ENCODE results near the gene WDR72. TPM values are rescaled to one million over a fixed set of nuclear protein-coding genes. Genes with fewer than 3 reads are reported as not detected.

WDR72 gene
- total and polyA plus RNA-seq, 2 of the 4 experiments (the other 2 are of a cell fraction): not detected

GRCh38 chr15:53747501-53748068 lies 11.9 kb downstream of the WDR72 start:
- intact Hi-C loops (cut with micrococcal nuclease) (no loop called here), in situ Hi-C loops (cut with MboI; ENCODE audit: low sequenced_read_pairs) (no loop called here), dilution Hi-C loops (cut with HindIII; ENCODE audit: low sequenced_read_pairs, unreplicated experiment) (no loop called here)
- H2AFZ ChIP-seq (replicated peaks; ENCODE audit: low read length, poor library complexity): no peak overlapping the region
- H3K14ac ChIP-seq (replicated peaks; ENCODE audit: low read depth, low read length): no peak overlapping the region
- H3K27ac ChIP-seq (ENCODE audit: insufficient read depth, low read length): no peak overlapping the region
- no peak overlapping the region for H3K4me3 ChIP-seq (ENCODE audit: insufficient read depth, low read depth, low read length)
- no peak overlapping the region for H2BK120ac ChIP-seq (ENCODE audit: low read depth, low read length)
- no peak overlapping the region for H3K18ac ChIP-seq (ENCODE audit: low read depth, low read length)
- H3K79me1 ChIP-seq (ENCODE audit: low read depth in 1 of 2, low read length in 2 of 2): no peaks in the 10 kb centered on the region
- no peak overlapping the region for H2AK5ac ChIP-seq (ENCODE audit: low read depth, low read length)
- TF ChIP-seq NFE2L2 (IDR thresholded peaks at IDR 0.05; ENCODE audit: low read depth, low read length) (no peak), POLR2A (IDR thresholded peaks at IDR 0.05; ENCODE audit: low read depth, low read length) (no peak), FOS (IDR thresholded peaks at IDR 0.05; ENCODE audit: low read depth, low read length) (no peak), ELK1 (IDR thresholded peaks at IDR 0.05; ENCODE audit: borderline replicate concordance, low read depth, low read length) (no peak), SMC3 (IDR thresholded peaks at IDR 0.05; ENCODE audit: low read depth, low read length) (no peak), RAD21 (IDR thresholded peaks at IDR 0.05; ENCODE audit: low read length) (no peak), MXI1 (IDR thresholded peaks at IDR 0.05; ENCODE audit: borderline replicate concordance, low read depth, low read length) (no peak), MAZ (IDR thresholded peaks at IDR 0.05; ENCODE audit: borderline replicate concordance, low read depth, low read length) (no peak), MAFK (IDR thresholded peaks at IDR 0.05; ENCODE audit: low read depth, low read length) (no peak)
- no peaks in the 10 kb centered on the region for H4K20me1 ChIP-seq (ENCODE audit: insufficient read depth, low read length)
- no peak overlapping the region for H2AK9ac ChIP-seq (replicated peaks; ENCODE audit: low read depth, low read length, poor library complexity)
- H4K91ac ChIP-seq (ENCODE audit: insufficient read depth, low read depth, low read length): no peak overlapping the region
- H3K9ac ChIP-seq (ENCODE audit: low read depth, low read length): no peak overlapping the region
- H2BK20ac ChIP-seq (ENCODE audit: low read depth, low read length): no peak overlapping the region
- H3K4me1 ChIP-seq (ENCODE audit: control insufficient read depth, insufficient read depth, low read length): no peaks in the 10 kb centered on the region
- DNase-seq (no peak), ATAC-seq (ENCODE audit: low read depth) (no peak)
- H3K9me1 ChIP-seq (ENCODE audit: insufficient read depth, low read length): no peaks in the 10 kb centered on the region
- no peak overlapping the region for H3K4me2 ChIP-seq (ENCODE audit: low read depth, low read length)
- H3K9me3 ChIP-seq (ENCODE audit: control insufficient read depth, insufficient read depth, low read length): peaks cover 2% of the 10 kb centered on the region; the same call in 1 of the 2 replicates
- H2BK15ac ChIP-seq (ENCODE audit: low read depth, low read length): no peak overlapping the region
- ChIA-PET CTCF (interaction anchor here (0.6 to 0.8 kb wide), 2 partner anchors 35 to 927 kb away, joined by 3 to 10 read pairs; no protein-coding TSS in a partner anchor), POLR2A (ENCODE audit: unreplicated experiment) (no interaction called here)
- no peaks in the 10 kb centered on the region for H3K36me3 ChIP-seq (ENCODE audit: control insufficient read depth, insufficient read depth, low read length)
- no peak overlapping the region for H4K8ac ChIP-seq (ENCODE audit: low read depth in 2 of 2, low read length in 2 of 2)
- no peak overlapping the region for H3K56ac ChIP-seq (ENCODE audit: extremely low read depth, insufficient read depth, low read length)
- no peak overlapping the region for H3K4ac ChIP-seq (ENCODE audit: low read depth, low read length)
- H2BK5ac ChIP-seq (ENCODE audit: low read depth, low read length, poor library complexity, severe bottlenecking): no peak overlapping the region
- H4K5ac ChIP-seq (ENCODE audit: low read depth, low read length): no peak overlapping the region
- no CpG with 5 or more reads among the region's 1 CpG for WGBS, 2 experiments (ENCODE audit: extremely low coverage in 2 of 2, insufficient read length in 1 of 2)
- BruUV-seq (replicated peaks): no TSS peak
- no peak overlapping the region for H3K23ac ChIP-seq (ENCODE audit: low read depth, low read length)
- H3K27me3 ChIP-seq (ENCODE audit: control insufficient read depth, insufficient read depth, low read length): no peaks in the 10 kb centered on the region

All from IMR-90 (cell line).